ENCODE data around the gene SIK3. TPM values are rescaled to one million over a fixed set of nuclear protein-coding genes. Genes with fewer than 3 reads are reported as not detected.

SIK3 gene
- total and polyA plus RNA-seq, 2 donors (not counting 3 experiments of a cell fraction or from before 2014, with no cell fraction given): 10.3 to 21.3 TPM

DNA sequence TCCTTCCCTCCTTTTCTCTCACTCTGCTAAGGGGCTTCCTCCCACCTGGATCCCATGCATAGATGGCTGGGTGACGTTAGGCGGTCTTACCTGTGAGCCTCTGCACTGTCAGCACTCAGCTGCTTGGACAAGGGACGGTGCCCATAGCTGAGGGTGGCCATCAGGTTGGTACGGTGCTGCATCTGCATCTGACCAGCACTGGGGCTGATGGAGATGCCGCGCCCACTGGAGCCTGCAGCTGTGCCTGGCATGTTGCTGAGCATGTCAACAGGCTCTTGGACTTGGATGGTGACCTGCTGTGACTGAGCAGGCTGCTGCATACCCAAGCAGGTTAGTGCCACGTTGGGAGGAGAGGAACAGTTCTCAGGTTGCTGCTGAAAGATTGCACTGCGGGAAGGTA lies 239.1 kb downstream of the SIK3 start:
- Histone ChIP-seq H3K4me3 (replicated peaks in 1 of 3; ENCODE audit: insufficient read depth in 1 of 3, low read depth in 1 of 3, low read length in 3 of 3) (no peak overlapping the region), H3K4me1 (ENCODE audit: control insufficient read depth, extremely low read depth, insufficient read depth, low read length) (peaks cover 14% of the 10 kb centered on the region), H3K27me3 (ENCODE audit: control insufficient read depth in 2 of 2, insufficient read depth in 2 of 2, low read length in 2 of 2) (no peaks in the 10 kb centered on the region), H3K9me1 (replicated peaks; ENCODE audit: control insufficient read depth, extremely low read depth, insufficient read depth, low read length) (no peaks in the 10 kb centered on the region), H3K9ac (replicated peaks; ENCODE audit: extremely low read depth, insufficient read depth, low read length) (no peak overlapping the region), H3K27ac (ENCODE audit: insufficient read depth, low read depth, low read length) (no peak overlapping the region), H2AFZ (ENCODE audit: low read depth, low read length) (no peak overlapping the region), H3K36me3 (ENCODE audit: control insufficient read depth in 2 of 2, extremely low read depth in 1 of 2, insufficient read depth in 2 of 2, low read length in 2 of 2) (peaks cover 2 to 19% of the 10 kb centered on the region in 2 experiments), H3K79me2 (ENCODE audit: control insufficient read depth, insufficient read depth, low read length) (no peaks in the 10 kb centered on the region), H3K9me3 (replicated peaks; ENCODE audit: control insufficient read depth, insufficient read depth, low read length) (no peaks in the 10 kb centered on the region), H4K20me1 (replicated peaks; ENCODE audit: control insufficient read depth, extremely low read depth, insufficient read depth, low read length) (no peaks in the 10 kb centered on the region), H3K4me2 (ENCODE audit: insufficient read depth, low read length) (no peak overlapping the region)
- DNase-seq (ENCODE audit: low read depth, low spot score) (no peak), FAIRE-seq (no peak)
- no TSS peak for BruUV-seq (replicated peaks)
- TF ChIP-seq MAX (IDR thresholded peaks at IDR 0.05; ENCODE audit: insufficient read depth, insufficient read length): no peak
- no peak for TF ChIP-seq EZH2 (IDR thresholded peaks at IDR 0.05; ENCODE audit: borderline replicate concordance, low read depth, low read length, severe bottlenecking)
- dilution Hi-C loops (cut with MboI; ENCODE audit: extremely low pct_ligation_motif_present, low sequenced_read_pairs): no loop called here
- intact Hi-C loops (cut with micrococcal nuclease): no loop called here
- CTCF ChIA-PET: interaction anchor here (2.8 kb wide), 1 partner anchor 23 kb away, joined by 8 read pairs; no protein-coding TSS in a partner anchor
- POLR2A ChIA-PET: no interaction called here

DNA sequence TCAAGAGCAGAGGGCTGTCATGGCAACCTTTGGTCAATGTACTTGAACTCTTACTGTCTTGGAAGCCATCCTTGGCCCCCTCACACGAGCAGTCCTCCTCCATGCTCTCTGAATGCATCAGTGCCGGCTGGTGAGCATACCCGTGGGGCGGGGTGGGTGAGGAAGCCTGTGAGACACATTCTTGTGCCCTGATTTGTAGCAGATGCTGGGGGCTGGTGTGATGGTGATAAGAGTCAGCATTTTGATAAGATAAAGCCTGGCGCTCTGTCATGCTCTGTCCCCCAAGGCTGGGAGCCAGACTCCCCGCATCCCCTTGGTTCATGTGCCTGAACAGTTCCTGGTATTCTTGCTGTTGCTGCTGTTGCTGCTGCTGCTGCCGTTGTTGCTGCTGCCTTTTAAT lies 240.3 kb downstream of the SIK3 start:
- Histone ChIP-seq H3K27ac (ENCODE audit: insufficient read depth, low read depth, low read length) (no peak overlapping the region), H3K9me1 (replicated peaks; ENCODE audit: control insufficient read depth, extremely low read depth, insufficient read depth, low read length) (no peaks in the 10 kb centered on the region), H4K20me1 (replicated peaks; ENCODE audit: control insufficient read depth, extremely low read depth, insufficient read depth, low read length) (no peaks in the 10 kb centered on the region), H3K4me2 (ENCODE audit: insufficient read depth, low read length) (no peak overlapping the region), H3K9me3 (replicated peaks; ENCODE audit: control insufficient read depth, insufficient read depth, low read length) (no peaks in the 10 kb centered on the region), H2AFZ (ENCODE audit: low read depth, low read length) (no peak overlapping the region), H3K4me3 (replicated peaks in 1 of 3; ENCODE audit: insufficient read depth in 1 of 3, low read depth in 1 of 3, low read length in 3 of 3) (no peak overlapping the region), H3K4me1 (ENCODE audit: control insufficient read depth, extremely low read depth, insufficient read depth, low read length) (peaks cover 27% of the 10 kb centered on the region), H3K79me2 (ENCODE audit: control insufficient read depth, insufficient read depth, low read length) (no peaks in the 10 kb centered on the region), H3K27me3 (ENCODE audit: control insufficient read depth in 2 of 2, insufficient read depth in 2 of 2, low read length in 2 of 2) (no peaks in the 10 kb centered on the region), H3K9ac (replicated peaks; ENCODE audit: extremely low read depth, insufficient read depth, low read length) (no peak overlapping the region), H3K36me3 (ENCODE audit: control insufficient read depth in 2 of 2, extremely low read depth in 1 of 2, insufficient read depth in 2 of 2, low read length in 2 of 2) (peaks cover 2 to 16% of the 10 kb centered on the region in 2 experiments)
- CTCF ChIA-PET: interaction anchor here (2.8 kb wide), 1 partner anchor 22 kb away, joined by 8 read pairs; no protein-coding TSS in a partner anchor
- TF ChIP-seq FOS (IDR thresholded peaks at IDR 0.05; ENCODE audit: borderline replicate concordance, insufficient read depth, low read length) (no peak), JUN (IDR thresholded peaks at IDR 0.05; ENCODE audit: borderline replicate concordance, insufficient read depth, insufficient read length, low read depth) (no peak), EZH2 (IDR thresholded peaks at IDR 0.05; ENCODE audit: borderline replicate concordance, low read depth, low read length, severe bottlenecking) (no peak), POLR2A (IDR thresholded peaks at IDR 0.05; ENCODE audit: low read depth, low read length) (no peak)
- DNase-seq (ENCODE audit: low read depth, low spot score) (no peak), FAIRE-seq (no peak)
- no TSS peak for BruUV-seq (replicated peaks)
- POLR2A ChIA-PET: no interaction called here
- dilution Hi-C loops (cut with MboI; ENCODE audit: extremely low pct_ligation_motif_present, low sequenced_read_pairs) (no loop called here), intact Hi-C loops (cut with micrococcal nuclease) (no loop called here)

Measured in endothelial cell of umbilical vein (primary cell).